ENCODE measurements around the gene NMT1.

DNA sequence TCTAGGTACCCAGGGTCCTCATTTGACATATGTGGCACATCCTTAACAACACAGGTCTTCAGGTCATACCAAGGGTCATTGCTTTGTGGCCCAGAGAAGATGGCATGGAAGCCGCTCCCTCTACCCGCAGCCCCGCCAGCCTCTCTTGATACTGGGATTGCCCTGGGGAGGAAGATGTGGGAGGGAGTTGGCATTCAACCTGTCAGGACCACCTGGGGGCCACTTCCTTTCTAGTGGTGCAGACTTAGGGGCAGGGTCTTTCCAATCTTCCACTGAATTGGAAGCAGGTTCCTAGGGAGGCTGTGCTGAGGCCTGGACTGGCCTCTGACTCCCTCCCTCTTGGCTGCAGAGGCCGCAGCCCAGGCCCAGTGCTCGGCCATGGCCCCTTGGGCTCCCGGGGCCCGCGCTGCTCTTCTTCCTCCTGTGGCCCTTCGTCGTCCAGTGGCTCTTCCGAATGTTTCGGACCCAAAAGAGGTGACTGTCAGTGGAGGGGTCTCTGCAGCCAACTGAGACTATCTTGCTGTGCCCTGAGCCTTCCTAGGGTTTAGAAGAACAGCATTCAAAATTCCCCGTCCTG is 82.1 kb downstream of the NMT1 start:
- TF ChIP-seq, protein P1, sequence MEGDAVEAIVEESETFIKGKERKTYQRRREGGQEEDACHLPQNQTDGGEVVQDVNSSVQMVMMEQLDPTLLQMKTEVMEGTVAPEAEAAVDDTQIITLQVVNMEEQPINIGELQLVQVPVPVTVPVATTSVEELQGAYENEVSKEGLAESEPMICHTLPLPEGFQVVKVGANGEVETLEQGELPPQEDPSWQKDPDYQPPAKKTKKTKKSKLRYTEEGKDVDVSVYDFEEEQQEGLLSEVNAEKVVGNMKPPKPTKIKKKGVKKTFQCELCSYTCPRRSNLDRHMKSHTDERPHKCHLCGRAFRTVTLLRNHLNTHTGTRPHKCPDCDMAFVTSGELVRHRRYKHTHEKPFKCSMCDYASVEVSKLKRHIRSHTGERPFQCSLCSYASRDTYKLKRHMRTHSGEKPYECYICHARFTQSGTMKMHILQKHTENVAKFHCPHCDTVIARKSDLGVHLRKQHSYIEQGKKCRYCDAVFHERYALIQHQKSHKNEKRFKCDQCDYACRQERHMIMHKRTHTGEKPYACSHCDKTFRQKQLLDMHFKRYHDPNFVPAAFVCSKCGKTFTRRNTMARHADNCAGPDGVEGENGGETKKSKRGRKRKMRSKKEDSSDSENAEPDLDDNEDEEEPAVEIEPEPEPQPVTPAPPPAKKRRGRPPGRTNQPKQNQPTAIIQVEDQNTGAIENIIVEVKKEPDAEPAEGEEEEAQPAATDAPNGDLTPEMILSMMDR (tag by site-specific recombination; IDR thresholded peaks at IDR 0.05), result no peak
- TF ChIP-seq, protein P2, sequence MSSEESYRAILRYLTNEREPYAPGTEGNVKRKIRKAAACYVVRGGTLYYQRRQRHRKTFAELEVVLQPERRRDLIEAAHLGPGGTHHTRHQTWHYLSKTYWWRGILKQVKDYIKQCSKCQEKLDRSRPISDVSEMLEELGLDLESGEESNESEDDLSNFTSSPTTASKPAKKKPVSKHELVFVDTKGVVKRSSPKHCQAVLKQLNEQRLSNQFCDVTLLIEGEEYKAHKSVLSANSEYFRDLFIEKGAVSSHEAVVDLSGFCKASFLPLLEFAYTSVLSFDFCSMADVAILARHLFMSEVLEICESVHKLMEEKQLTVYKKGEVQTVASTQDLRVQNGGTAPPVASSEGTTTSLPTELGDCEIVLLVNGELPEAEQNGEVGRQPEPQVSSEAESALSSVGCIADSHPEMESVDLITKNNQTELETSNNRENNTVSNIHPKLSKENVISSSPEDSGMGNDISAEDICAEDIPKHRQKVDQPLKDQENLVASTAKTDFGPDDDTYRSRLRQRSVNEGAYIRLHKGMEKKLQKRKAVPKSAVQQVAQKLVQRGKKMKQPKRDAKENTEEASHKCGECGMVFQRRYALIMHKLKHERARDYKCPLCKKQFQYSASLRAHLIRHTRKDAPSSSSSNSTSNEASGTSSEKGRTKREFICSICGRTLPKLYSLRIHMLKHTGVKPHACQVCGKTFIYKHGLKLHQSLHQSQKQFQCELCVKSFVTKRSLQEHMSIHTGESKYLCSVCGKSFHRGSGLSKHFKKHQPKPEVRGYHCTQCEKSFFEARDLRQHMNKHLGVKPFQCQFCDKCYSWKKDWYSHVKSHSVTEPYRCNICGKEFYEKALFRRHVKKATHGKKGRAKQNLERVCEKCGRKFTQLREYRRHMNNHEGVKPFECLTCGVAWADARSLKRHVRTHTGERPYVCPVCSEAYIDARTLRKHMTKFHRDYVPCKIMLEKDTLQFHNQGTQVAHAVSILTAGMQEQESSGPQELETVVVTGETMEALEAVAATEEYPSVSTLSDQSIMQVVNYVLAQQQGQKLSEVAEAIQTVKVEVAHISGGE (tag by site-specific recombination; conservative IDR thresholded peaks at IDR 0.05; ENCODE audit: low read depth), result no peak
- TF ChIP-seq ZNF776 (tag by site-specific recombination; IDR thresholded peaks at IDR 0.05; ENCODE audit: borderline replicate concordance) (no peak), GLIS1 (tag by site-specific recombination; IDR thresholded peaks at IDR 0.05) (no peak), ZNF677 (tag by site-specific recombination; IDR thresholded peaks at IDR 0.05) (no peak), SCRT2 (tag by site-specific recombination; IDR thresholded peaks at IDR 0.05) (no peak)
- TF ChIP-seq, protein P3, sequence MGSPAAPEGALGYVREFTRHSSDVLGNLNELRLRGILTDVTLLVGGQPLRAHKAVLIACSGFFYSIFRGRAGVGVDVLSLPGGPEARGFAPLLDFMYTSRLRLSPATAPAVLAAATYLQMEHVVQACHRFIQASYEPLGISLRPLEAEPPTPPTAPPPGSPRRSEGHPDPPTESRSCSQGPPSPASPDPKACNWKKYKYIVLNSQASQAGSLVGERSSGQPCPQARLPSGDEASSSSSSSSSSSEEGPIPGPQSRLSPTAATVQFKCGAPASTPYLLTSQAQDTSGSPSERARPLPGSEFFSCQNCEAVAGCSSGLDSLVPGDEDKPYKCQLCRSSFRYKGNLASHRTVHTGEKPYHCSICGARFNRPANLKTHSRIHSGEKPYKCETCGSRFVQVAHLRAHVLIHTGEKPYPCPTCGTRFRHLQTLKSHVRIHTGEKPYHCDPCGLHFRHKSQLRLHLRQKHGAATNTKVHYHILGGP (tag by site-specific recombination; IDR thresholded peaks at IDR 0.05), result no peak

Data from HEK293 (cell line).